Stimulated activated CD4-positive, alpha-beta T cell treated with anti-CD3 and anti-CD28 coated beads, TNF-alpha, amount 100 ng/mL, for 48 hours (primary cell): ENCODE data around the gene WAPL.
A peak's percentile ranks its signal among the peaks of the same experiment; 100 is the strongest.
"Not testable (repeated sequence)": the region's sequence is repeated elsewhere in the genome, so short reads cannot be mapped to it uniquely, and the experiment has no call there.

ENCODE experiments used
- DNase-seq, 3 donors: peaks; one replicate each; pipeline ENCODE4 v3.0.0-alpha.2; 2020; ENCODE audit warnings: low read depth in 3 of 3

Gene WAPL

GRCh38 chr10:86521678-86522509 lies at the start of gene WAPL:
WAPL (minus strand) TSS chr10:86521792; CDS start chr10:86518069, 3,723 bp downstream.
- DNase-seq: peak; percentile 87 to 92 (median 89)

GRCh38 chr10:86569335-86569734 lies 47.7 kb upstream of the WAPL start:
- no peak for DNase-seq

GRCh38 chr10:86566518-86566917 lies 44.9 kb upstream of the WAPL start:
- not testable (repeated sequence) for DNase-seq

- DNase-seq: not testable (repeated sequence)
These were observed 41.7 kb upstream of the WAPL start for GRCh38 chr10:86563338-86563737.

GRCh38 chr10:86558695-86559094 lies 37.1 kb upstream of the WAPL start:
- DNase-seq: not testable (repeated sequence)

- DNase-seq: no peak
These were observed 35.5 kb upstream of the WAPL start for GRCh38 chr10:86556933-86557649.

- DNase-seq: no peak
These were observed 34.9 kb upstream of the WAPL start for GRCh38 chr10:86556532-86556931.

GRCh38 chr10:86553639-86554038 lies 32.0 kb upstream of the WAPL start:
- no peak for DNase-seq

GRCh38 chr10:86553213-86553612 lies 31.6 kb upstream of the WAPL start:
- no peak for DNase-seq

- no peak for DNase-seq
These were observed 25.7 kb upstream of the WAPL start for GRCh38 chr10:86547296-86547695.

- DNase-seq: no peak
These were observed 23.5 kb upstream of the WAPL start for GRCh38 chr10:86545101-86545500.

- no peak for DNase-seq
These were observed 18.4 kb upstream of the WAPL start for GRCh38 chr10:86540016-86540415.

GRCh38 chr10:86538547-86538946 lies 17.0 kb upstream of the WAPL start:
- DNase-seq: no peak

GRCh38 chr10:86538040-86538439 lies 16.4 kb upstream of the WAPL start:
- DNase-seq: not testable (repeated sequence)

- peak in 1 of 3 donors; percentile 35 for DNase-seq
These were observed 14.8 kb upstream of the WAPL start for GRCh38 chr10:86536294-86536861.

- no peak for DNase-seq
These were observed 13.7 kb upstream of the WAPL start for GRCh38 chr10:86535132-86535882.

- DNase-seq: no peak
These were observed 11.7 kb upstream of the WAPL start for GRCh38 chr10:86533328-86533727.

GRCh38 chr10:86528736-86529135 lies 7.1 kb upstream of the WAPL start:
- not testable (repeated sequence) for DNase-seq

GRCh38 chr10:86526606-86527005 lies 5.0 kb upstream of the WAPL start:
- no peak for DNase-seq

- DNase-seq: not testable (repeated sequence)
These were observed 4.1 kb upstream of the WAPL start for GRCh38 chr10:86525713-86526112.

- no peak for DNase-seq
These were observed 2.8 kb upstream of the WAPL start for GRCh38 chr10:86524225-86524962.
